Psoas muscle (tissue), 8 donors: ENCODE results near the gene IDI1. TPM values are rescaled to one million over a fixed set of nuclear protein-coding genes. Genes with fewer than 3 reads are reported as not detected.
A peak's percentile ranks its signal among the peaks of the same experiment; 100 is the strongest.

ENCODE experiments used
- ATAC-seq, 4 donors: fragments of 200-7000 bp; cut with Tn5 transposase; one replicate each; pipeline ENCODE4 v1.9.1; 2020; ENCODE audit warnings: moderate library complexity in 3 of 4, mild to moderate bottlenecking in 2 of 4
- DNase-seq, 2 donors: peaks; one replicate each; pipeline ENCODE4 v3.0.0-alpha.2; 2020
- H3K27ac ChIP-seq: fragments of 200-600 bp; one replicate; pipeline ENCODE4 v1.8.0; 2022
- H3K27me3 ChIP-seq, 3 donors: fragments of 200-600 bp in 1 of 3; one replicate each; pipeline versions ENCODE4 v1.6.1 to v1.8.0; 2013 to 2022; ENCODE audit warnings: low read length in 2 of 3, mild to moderate bottlenecking in 2 of 3, moderate library complexity in 1 of 3; ENCODE audit not compliant: insufficient read depth in 3 of 3
- H3K36me3 ChIP-seq, 2 donors: fragments of 200-600 bp in 1 of 2; one replicate each; pipeline versions ENCODE4 v1.6.1 to v1.8.0; 2013 to 2022; ENCODE audit warnings: low read depth in 1 of 2, mild to moderate bottlenecking in 1 of 2, moderate library complexity in 1 of 2; ENCODE audit not compliant: insufficient read depth in 1 of 2
- H3K4me1 ChIP-seq: fragments of 200-600 bp; one replicate; pipeline ENCODE4 v1.8.0; 2022
- H3K4me3 ChIP-seq: fragments of 200-600 bp; one replicate; pipeline ENCODE4 v1.8.0; 2022; ENCODE audit warnings: mild to moderate bottlenecking
- H3K9me3 ChIP-seq: fragments of 200-600 bp; one replicate; pipeline ENCODE4 v1.8.0; 2022
- WGBS, 3 donors: extraction: QIAGEN DNeasy Blood & Tissue Kit; methylation state at CpG; one replicate each; pipeline versions ENCODE4 v1.1.6 to v1.1.7; 2013; 5-methylcytosine and 5-hydroxymethylcytosine counted together
- intact Hi-C, 2 donors: fragments of 100-400 bp; cut with DNase I; formaldehyde crosslinking; loops; one replicate each; pipeline versions ENCODE4 v1.11.0 to v1.14.2; 2022
- polyA plus RNA-seq, 3 donors: library from polyadenylated mRNA; stranded (reverse); fragments of 200-250 nt; gene quantifications; one replicate each; pipeline ENCODE4 v1.2.3, GENCODE V29; 2013
- total RNA-seq, 4 donors: library from RNA; stranded (reverse); fragmentation: NEBNext Ultra II Directional in 2 of 4; extraction: Animal tissue kit (Norgen Biotek cat#: 25700) in 2 of 4; gene quantifications; one replicate each; pipeline versions ENCODE4 v1.2.1 to v1.2.4, GENCODE V29; 2021 to 2023
- TF ChIP-seq, protein P1 (sequence below): fragments of 200-600 bp; IDR thresholded peaks from one replicate; pipeline ENCODE4 v1.8.0; 2022; ENCODE audit warnings: antibody characterized with exemption
- donor health status: healthy with polysubstance abuse.
- donor health status: DM: no; HTN: no; CAD: no; lungs with moderate emphysema.
- donor health status: Bipolar disorder and iron deficiency.
- donor health status: healthy.
- donor health status: DM: yes; HTN: yes; CAD: no.
- donor health status: DM: no; HTN: no; CAD: no.
- donor health status: DM: no; HTN: no; CAD: no.
- donor health status: DM: yes; HTN: yes; CAD: no.

IDI1 gene
- total and polyA plus RNA-seq, 7 donors = 42.8 to 137 (median 57.4) TPM

DNA sequence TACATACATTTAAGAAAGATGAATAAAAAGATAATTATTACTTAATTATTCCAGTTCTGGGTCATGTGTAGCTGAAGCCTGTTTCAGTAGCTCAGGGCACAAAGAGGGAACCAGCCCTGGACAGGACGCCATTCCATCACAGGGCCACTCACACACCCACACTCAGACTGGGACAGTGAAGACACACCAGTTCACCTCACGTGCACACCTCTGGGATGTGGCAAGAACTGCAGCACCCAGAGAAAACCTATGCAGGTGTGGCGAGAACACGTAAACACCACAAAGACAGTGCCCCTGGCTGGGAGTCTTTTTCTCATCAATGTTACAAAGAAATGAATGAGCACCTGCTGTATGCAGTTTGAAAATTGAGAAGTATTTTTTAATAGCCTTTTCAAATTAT, 1.6 kb upstream of the IDI1 start:
- intact Hi-C loops = loop anchor here (5.0 to 10.0 kb wide), 2 partner anchors 116 to 118 kb away; partner anchors contain the start of gene LARP4B (in 2 of the 2)
- no peak for ATAC-seq
- Histone ChIP-seq H3K36me3 (peaks cover 3 to 40% of the 10 kb centered on the region in 2 donors), H3K4me1 (peaks cover 47% of the 10 kb centered on the region), H3K27me3 (no peaks in the 10 kb centered on the region), H3K9me3 (no peaks in the 10 kb centered on the region), H3K27ac (peak overlapping the region; percentile 98), H3K4me3 (peak overlapping the region; percentile 89)
- TF ChIP-seq, protein P1, sequence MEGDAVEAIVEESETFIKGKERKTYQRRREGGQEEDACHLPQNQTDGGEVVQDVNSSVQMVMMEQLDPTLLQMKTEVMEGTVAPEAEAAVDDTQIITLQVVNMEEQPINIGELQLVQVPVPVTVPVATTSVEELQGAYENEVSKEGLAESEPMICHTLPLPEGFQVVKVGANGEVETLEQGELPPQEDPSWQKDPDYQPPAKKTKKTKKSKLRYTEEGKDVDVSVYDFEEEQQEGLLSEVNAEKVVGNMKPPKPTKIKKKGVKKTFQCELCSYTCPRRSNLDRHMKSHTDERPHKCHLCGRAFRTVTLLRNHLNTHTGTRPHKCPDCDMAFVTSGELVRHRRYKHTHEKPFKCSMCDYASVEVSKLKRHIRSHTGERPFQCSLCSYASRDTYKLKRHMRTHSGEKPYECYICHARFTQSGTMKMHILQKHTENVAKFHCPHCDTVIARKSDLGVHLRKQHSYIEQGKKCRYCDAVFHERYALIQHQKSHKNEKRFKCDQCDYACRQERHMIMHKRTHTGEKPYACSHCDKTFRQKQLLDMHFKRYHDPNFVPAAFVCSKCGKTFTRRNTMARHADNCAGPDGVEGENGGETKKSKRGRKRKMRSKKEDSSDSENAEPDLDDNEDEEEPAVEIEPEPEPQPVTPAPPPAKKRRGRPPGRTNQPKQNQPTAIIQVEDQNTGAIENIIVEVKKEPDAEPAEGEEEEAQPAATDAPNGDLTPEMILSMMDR = no peak
- no peak for DNase-seq
- WGBS, 3 donors = 70 to 80% (median 72%) methylated on average over 4 of the region's 4 CpGs

DNA sequence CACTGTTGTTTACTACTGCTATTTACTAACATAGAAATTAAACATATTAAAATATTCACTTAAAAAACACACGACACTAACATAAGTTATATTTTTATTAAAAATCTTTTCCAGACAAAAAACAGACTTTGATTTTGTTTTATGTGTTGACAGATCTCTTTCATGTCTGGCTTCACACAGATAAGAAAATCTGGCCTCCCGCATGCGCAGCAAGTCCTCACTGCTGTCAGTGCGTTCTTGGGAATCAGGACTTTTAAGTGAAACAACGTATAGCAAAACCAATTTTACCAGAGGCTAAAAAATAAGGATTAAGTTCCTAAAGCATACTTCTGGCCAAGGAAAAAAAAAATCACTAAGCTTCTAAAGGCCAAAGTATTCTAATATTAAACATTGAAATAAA, 1.2 kb upstream of the IDI1 start:
- TF ChIP-seq, protein P1 = no peak
- H3K36me3 ChIP-seq = peaks cover 3 to 40% of the 10 kb centered on the region in 2 donors
- peak overlapping the region; percentile 89 for H3K4me3 ChIP-seq
- intact Hi-C loops = loop anchor here (5.0 to 10.0 kb wide), 2 partner anchors 115 to 118 kb away; partner anchors contain the start of gene LARP4B (in 2 of the 2)
- no peak for ATAC-seq
- WGBS, 3 donors = 40 to 45% (median 43%) methylated on average over 5 of the region's 5 CpGs
- peaks cover 48% of the 10 kb centered on the region for H3K4me1 ChIP-seq
- H3K27ac ChIP-seq = peak overlapping the region; percentile 98
- no peak for DNase-seq
- no peaks in the 10 kb centered on the region for H3K27me3 ChIP-seq
- H3K9me3 ChIP-seq = no peaks in the 10 kb centered on the region

DNA sequence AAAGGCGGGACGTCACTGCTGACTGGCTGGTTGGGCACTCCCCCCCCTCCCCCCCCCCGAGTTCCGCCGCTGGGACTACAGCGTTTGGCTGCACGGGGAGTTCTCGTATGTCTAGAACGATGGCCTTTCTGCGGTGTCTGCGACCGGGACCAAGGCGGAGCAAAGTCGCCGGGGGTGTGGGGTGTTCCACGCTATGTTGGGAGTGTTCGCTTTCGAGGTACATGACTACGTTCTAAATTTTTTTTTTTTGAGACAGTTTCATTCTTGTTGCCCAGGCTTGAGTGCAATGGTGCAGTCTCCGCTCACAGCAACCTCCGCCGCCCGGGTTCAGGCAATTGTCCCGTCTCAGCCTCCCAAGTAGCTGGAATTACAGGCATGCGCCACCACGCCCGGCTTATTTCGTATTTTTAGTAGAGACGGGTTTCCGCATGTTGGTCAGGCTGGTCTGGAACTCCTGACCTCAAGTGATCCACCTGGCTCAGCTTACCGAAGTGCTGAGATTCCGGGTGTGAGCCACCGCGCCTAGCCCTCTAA, 573 bp upstream of the IDI1 start:
- H3K36me3 ChIP-seq = peaks cover 3 to 37% of the 10 kb centered on the region in 2 donors
- no peaks in the 10 kb centered on the region for H3K27me3 ChIP-seq
- 0 to 1% (median 0%) methylated on average over 27 to 34 of the region's 34 CpGs for WGBS, 3 donors
- peak overlapping the region; percentile 89 for H3K4me3 ChIP-seq
- no peak for DNase-seq
- H3K4me1 ChIP-seq = peaks cover 47% of the 10 kb centered on the region
- intact Hi-C loops = loop anchor here in 1 of 2 donors (5.0 kb wide), 1 partner anchor 177 kb away; no protein-coding TSS in a partner anchor
- H3K9me3 ChIP-seq = no peaks in the 10 kb centered on the region
- TF ChIP-seq, protein P1 = no peak
- peak overlapping the region; percentile 98 for H3K27ac ChIP-seq
- peak in 1 of 4 donors; percentile 2 for ATAC-seq

DNA sequence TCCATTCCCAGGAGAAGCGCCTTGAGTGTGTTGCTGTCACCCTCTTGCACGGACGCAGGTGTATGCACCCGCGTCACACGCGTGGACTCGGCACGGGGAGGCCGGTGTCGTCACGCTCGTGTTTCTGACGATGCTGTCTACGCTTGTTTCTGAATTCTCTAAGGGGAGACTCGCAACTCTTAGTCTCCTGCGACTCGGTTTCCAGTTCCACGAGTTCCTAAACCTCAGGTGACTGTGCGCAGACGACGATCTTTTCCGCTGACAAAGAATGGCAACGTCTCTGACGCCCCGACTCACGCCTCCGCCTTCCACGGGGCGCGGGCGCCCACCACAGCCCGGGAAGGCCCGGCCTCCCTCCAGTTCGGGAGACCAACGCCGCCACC, 579 bp downstream of the IDI1 start:
- Histone ChIP-seq H3K4me3 (peak overlapping the region; percentile 89), H3K9me3 (no peaks in the 10 kb centered on the region), H3K27me3 (no peaks in the 10 kb centered on the region), H3K4me1 (peaks cover 49% of the 10 kb centered on the region), H3K27ac (peak overlapping the region; percentile 98), H3K36me3 (peaks cover 3 to 31% of the 10 kb centered on the region in 2 donors)
- intact Hi-C loops = loop anchor here in 1 of 2 donors (5.0 kb wide), 1 partner anchor 176 kb away; no protein-coding TSS in a partner anchor
- WGBS, 3 donors = 0 to 1% (median 0%) methylated on average over 36 to 37 of the region's 37 CpGs
- peak; percentile 46 to 65 for DNase-seq
- peak; percentile 1 to 30 (median 26) for ATAC-seq
- TF ChIP-seq, protein P1 = no peak
